ENCODE measurements around the gene DYNC2H1. TPM values are rescaled to one million over a fixed set of nuclear protein-coding genes. Genes with fewer than 3 reads are reported as not detected.
A peak's percentile ranks its signal among the peaks of the same experiment; 100 is the strongest.
"Not testable (repeated sequence)": the region's sequence is repeated elsewhere in the genome, so short reads cannot be mapped to it uniquely, and the experiment has no call there.

DYNC2H1 gene
- total RNA-seq, 1 experiment from 2014 or later: 7.7 TPM

DNA sequence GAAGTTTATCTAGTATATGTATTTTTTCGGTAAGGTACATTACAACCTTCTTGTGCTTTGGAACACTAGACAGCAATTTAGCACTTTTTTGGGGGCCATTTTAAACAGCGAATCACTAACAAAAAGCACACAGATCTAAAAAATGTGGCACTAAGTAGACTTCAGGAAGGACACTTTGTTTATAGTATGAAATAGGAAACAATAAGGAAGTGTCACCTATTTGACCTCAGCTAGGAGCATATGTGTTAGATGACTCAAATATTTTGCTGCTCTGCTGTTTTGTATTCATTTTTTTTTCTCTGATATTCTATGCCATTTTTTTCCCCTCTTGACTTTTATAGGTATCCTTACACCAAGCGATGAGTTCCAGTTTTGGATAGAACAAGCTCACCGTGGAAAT, 5.6 kb downstream of the DYNC2H1 start:
- no peak for DNase-seq (ENCODE audit: low spot score)

DNA sequence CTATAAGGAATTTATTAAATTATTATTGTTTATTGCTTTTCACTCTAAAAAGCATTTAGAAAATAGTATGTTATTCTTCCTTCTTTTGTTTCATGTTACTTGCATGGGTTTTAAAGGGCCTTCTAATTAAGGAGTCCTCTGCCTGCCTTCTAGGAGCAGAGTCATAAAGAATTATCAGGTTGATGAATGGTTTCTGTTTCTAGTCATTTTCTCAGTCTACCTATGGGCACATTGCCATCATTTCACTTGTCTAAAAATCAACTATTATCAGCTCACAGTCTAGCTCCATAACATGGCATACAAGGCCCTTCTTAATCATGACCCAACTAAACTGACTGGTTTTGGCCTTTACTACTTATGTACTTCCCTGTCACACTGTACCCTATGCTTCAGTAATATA, 16.2 kb downstream of the DYNC2H1 start:
- no peak for DNase-seq (ENCODE audit: low spot score)

DNA sequence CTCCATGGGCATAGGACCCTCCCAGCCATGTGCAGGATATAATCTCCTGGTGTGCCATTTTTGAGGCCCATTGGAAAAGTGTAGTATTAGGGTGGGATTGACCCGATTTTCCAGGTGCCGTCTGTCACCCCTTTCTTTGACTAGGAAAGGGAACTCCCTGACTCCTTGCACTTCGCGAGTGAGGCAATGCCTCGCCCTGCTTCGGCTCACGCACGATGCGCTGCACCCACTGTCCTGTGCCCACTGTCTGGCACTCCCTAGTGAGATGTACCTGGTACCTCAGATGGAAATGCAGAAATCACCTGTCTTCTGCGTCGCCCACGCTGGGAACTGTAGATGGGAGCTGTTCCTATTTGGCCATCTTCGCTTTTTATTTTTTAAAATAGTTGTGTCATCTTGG, 32.8 kb downstream of the DYNC2H1 start:
- DNase-seq (ENCODE audit: low spot score): not testable (repeated sequence)

DNA sequence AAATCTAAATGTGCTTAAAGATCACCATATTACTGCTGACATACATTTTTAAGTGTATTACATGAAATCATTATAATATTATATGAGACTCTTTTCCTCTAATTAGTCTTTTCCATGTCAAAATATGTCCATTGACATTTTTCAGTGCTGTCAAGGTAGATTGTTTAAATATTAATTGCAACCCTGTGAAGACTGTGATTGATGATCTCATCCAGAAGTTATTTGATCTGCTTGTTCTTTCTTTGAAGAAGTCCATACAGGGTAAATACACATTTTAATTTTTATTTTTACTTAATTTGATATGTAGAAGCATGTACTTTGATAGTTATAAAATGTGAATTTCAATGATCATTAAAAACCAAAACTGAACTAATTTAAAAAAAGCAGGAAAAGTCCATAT, 38.4 kb downstream of the DYNC2H1 start:
- DNase-seq (ENCODE audit: low spot score): no peak

DNA sequence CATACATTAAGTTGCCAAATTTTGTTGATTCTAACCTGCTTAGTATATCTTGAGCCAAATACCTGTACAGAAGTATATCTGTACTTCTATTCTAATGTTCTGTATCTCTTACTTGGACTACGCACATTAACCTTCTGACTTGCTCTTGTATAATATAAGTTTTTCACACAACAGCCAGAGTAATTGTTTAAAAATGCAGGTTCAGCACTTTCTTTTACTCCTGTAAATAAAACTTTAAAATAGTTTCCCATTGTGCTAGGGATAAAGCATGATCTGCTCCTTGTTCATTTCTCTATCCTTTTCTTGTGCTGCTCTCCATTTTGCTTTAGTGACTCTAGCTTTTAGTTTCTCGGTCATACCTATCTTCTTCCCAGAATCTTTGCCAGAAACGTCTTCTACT, 48.3 kb downstream of the DYNC2H1 start:
- no peak for DNase-seq (ENCODE audit: low spot score)

DNA sequence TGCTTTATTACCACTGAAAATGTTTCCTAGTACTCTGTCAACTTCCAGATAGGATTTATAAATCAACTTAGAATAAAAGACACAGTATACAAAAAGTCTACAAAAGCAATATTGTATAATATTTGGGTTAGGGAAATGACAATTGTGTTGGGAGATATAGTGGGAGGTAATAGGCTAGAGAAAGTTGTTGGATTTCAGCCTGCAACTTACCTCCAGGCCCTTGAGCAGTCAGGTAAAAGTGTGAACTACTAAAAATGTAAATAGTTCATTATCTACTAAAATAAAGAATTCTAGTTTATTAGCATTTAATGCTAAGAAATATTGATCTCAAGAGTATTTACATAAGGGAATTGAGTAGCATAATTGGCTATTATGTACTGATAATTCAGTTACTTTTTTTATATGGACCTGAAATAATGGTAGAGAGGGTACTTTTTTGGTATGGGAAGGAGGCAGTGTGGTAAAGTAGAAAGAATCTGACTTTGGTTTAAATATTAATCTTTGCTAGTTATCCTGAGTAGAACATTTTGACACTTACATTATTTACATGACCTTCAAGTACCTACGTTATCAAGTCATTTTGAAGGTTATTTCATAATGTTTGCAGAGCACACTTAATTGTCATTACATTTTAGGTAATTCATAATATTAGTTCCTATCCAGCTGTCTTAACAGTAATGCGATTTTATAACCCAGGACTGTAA, 55.0 kb downstream of the DYNC2H1 start:
- DNase-seq (ENCODE audit: low spot score): no peak

DNA sequence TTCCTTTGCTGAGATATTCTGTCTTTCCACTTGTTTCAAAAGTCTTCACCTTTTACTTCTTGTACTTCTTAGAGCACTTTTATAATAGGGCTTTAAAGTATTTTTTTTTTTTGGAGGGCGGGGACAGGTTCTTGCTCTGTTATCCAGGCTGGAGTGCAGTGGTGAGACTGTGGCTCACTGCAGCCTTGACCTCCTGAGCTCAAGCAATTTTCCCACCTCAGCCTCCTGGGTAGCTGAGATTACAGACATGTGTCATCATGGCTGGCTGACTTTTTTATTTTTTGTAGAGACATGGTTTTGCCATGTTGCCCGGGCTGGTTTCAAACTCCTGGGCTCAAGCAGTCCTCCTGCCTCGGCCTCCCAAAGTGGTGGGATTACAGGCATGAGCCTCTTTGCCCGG, 57.9 kb downstream of the DYNC2H1 start:
- DNase-seq (ENCODE audit: low spot score): no peak

- no peak for DNase-seq (ENCODE audit: low spot score)
These were observed 61.6 kb downstream of the DYNC2H1 start for GRCh38 chr11:103170865-103171264.

GRCh38 chr11:103175461-103176129, 66.4 kb downstream of the DYNC2H1 start:
- no peak for DNase-seq (ENCODE audit: low spot score)

DNA sequence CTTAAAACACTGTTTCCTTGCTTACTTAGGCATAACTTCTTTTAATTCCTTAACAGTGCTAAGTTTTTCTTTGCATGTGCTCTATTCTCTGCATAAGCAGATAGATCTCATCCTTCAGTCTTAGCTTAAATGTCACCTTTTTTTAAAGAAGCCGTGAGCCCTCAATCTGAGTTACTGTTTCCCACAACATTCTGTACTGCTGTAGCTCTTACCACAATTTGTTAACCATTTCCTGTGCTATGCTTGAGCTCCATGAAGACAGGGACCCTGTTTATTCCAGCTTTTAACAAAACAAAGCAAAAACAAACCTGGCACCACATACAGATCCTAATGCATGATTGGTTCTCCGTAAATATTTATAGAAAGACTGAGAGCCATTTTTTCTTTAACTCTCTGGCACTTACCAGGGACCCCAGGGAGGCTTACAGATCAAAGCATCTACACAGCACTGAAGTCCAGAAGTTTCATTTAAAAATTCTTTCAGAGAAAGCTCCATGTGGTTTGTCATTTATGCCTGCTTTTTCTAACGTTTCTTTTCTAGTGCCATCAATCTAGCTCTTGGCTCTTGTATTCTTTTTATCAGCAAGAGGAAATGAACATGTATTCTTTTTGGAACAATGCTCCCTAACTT, 74.9 kb downstream of the DYNC2H1 start:
- no peak for DNase-seq (ENCODE audit: low spot score)

- peak; percentile 10 for DNase-seq (ENCODE audit: low spot score)
These were observed 92.9 kb downstream of the DYNC2H1 start for GRCh38 chr11:103202048-103202651.

GRCh38 chr11:103210543-103210942, 101.3 kb downstream of the DYNC2H1 start:
- no peak for DNase-seq (ENCODE audit: low spot score)

DNA sequence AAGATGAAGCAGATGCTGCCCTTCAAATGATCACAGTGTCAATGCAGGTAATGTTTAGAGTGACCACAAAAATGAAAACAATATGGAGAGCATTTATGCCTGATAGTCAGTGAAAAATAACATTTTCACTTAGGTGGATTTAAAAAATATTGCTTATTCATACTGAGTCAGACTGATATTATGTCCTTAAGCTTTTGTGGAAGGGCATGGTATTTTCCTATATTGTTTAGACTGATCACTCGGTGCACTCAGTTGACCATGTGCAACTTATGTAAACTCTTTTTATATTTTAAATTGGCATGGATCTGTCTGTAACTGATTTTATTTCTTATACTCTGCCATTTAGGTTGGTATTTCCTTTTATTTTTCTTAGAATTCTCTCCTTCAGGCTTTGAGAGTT, 106.6 kb downstream of the DYNC2H1 start:
- no peak for DNase-seq (ENCODE audit: low spot score)

GRCh38 chr11:103220133-103220532, 110.9 kb downstream of the DYNC2H1 start:
- no peak for DNase-seq (ENCODE audit: low spot score)

- DNase-seq (ENCODE audit: low spot score): no peak
These were observed 113.6 kb downstream of the DYNC2H1 start for GRCh38 chr11:103222806-103223205.

GRCh38 chr11:103228807-103229206, 119.6 kb downstream of the DYNC2H1 start:
- no peak for DNase-seq (ENCODE audit: low spot score)

DNA sequence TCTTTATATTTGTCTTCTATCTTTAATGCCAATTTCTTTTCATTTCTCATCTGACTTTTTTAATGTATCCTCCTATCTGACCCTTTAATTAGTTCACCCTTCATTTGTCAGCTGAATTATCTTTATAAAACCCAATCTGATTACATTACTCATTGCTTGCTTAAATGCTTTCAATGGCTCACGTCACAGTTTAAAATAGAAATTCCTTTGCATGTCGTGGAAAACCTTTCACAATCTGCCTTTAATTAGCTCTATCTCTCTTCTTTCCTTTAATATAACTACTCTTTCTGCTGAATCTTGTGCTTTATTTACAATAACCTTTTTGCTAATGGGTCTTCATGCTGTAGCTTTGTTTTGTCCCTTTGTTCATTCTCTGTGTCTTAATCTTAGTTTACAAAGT, 125.7 kb downstream of the DYNC2H1 start:
- DNase-seq (ENCODE audit: low spot score): no peak

- no peak for DNase-seq (ENCODE audit: low spot score)
These were observed 132.3 kb downstream of the DYNC2H1 start for GRCh38 chr11:103241574-103241973.

DNA sequence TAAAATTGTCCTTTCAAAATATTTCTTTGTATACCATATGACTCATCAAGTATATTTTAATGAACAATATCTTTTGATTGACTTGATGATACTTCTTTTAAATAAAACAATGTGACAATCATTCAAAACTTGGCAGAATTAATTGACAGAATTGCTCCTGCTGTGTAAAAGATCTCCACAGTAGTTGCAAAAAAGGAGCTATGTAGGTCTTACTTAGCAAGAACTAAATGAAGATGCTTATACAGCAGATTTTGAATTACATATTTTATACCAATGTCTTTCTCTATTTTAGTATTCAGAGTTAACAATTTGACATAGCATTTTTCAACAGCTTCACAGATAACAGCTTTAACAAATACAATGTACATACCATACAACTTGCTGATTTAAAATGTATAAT, 144.9 kb downstream of the DYNC2H1 start:
- DNase-seq (ENCODE audit: low spot score): no peak

DNA sequence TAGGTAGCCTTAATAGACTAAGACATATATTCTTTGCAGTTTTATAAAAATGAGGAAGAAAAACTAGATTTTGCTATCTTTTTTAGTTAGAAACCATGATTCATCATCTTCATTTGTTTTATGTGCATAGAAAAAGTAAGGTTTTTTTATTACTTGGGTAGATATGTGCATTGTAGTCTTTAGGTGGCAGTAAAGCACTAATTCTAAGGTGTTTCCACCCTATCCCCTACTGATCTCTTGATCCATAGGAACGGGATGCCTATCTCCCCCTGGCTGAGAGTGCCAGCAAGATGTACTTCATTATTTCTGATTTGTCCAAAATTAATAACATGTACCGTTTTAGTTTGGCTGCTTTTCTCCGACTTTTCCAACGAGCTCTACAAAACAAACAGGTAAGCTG, 148.1 kb downstream of the DYNC2H1 start:
- peak; percentile 34 for DNase-seq (ENCODE audit: low spot score)

DNA sequence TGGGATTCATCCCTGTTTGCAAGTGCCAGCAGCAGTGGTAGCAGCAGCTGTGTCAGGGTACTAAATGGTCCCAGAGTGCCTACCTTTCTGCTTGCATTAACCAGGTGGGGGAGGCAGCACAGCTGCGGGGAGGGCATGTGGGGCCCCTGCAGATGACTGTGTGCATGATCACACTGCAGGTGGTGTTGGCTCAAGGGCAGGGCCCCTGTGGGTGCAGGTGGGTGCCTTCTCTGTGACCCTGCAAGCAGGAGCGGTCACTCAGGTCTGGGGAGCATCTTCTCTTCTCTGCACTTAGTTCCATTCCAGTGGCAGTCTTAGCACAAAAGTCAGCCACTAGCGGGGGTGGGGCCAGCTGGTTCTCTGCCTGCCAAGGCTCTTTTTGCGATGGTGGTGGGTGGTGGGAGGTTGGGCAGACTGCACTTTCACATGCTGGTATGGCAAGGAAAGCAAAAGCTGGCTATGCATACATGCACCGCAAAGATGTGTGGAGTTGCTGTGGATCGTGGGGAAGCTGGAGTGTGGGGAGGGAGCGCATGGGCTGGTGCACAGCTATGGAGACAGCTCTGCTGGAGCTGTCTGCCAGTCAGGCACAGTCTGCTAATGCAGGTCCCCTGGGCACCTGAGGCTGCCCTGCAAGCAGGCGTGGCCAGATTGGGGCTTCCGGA, 157.1 kb downstream of the DYNC2H1 start:
- no peak for DNase-seq (ENCODE audit: low spot score)

GRCh38 chr11:103272876-103273275, 163.7 kb downstream of the DYNC2H1 start:
- DNase-seq (ENCODE audit: low spot score): no peak
